ENCODE measurements around the gene MX2.

GRCh38 chr21:41349126-41349525 lies 12.7 kb upstream of the MX2 start:
- TF ChIP-seq, protein P1, sequence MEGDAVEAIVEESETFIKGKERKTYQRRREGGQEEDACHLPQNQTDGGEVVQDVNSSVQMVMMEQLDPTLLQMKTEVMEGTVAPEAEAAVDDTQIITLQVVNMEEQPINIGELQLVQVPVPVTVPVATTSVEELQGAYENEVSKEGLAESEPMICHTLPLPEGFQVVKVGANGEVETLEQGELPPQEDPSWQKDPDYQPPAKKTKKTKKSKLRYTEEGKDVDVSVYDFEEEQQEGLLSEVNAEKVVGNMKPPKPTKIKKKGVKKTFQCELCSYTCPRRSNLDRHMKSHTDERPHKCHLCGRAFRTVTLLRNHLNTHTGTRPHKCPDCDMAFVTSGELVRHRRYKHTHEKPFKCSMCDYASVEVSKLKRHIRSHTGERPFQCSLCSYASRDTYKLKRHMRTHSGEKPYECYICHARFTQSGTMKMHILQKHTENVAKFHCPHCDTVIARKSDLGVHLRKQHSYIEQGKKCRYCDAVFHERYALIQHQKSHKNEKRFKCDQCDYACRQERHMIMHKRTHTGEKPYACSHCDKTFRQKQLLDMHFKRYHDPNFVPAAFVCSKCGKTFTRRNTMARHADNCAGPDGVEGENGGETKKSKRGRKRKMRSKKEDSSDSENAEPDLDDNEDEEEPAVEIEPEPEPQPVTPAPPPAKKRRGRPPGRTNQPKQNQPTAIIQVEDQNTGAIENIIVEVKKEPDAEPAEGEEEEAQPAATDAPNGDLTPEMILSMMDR (IDR thresholded peaks at IDR 0.05) = no peak
- TF ChIP-seq REST (IDR thresholded peaks at IDR 0.05; ENCODE audit: insufficient read depth in 1 of 2, low read depth in 2 of 2, low read length in 1 of 2) (no peak), POLR2AphosphoS5 (IDR thresholded peaks at IDR 0.05; ENCODE audit: low read depth, low read length) (no peak), TCF7L2 (IDR thresholded peaks at IDR 0.05; ENCODE audit: low read depth, low read length) (no peak)
